ENCODE measurements around the gene SEMA7A.

Gene SEMA7A

DNA sequence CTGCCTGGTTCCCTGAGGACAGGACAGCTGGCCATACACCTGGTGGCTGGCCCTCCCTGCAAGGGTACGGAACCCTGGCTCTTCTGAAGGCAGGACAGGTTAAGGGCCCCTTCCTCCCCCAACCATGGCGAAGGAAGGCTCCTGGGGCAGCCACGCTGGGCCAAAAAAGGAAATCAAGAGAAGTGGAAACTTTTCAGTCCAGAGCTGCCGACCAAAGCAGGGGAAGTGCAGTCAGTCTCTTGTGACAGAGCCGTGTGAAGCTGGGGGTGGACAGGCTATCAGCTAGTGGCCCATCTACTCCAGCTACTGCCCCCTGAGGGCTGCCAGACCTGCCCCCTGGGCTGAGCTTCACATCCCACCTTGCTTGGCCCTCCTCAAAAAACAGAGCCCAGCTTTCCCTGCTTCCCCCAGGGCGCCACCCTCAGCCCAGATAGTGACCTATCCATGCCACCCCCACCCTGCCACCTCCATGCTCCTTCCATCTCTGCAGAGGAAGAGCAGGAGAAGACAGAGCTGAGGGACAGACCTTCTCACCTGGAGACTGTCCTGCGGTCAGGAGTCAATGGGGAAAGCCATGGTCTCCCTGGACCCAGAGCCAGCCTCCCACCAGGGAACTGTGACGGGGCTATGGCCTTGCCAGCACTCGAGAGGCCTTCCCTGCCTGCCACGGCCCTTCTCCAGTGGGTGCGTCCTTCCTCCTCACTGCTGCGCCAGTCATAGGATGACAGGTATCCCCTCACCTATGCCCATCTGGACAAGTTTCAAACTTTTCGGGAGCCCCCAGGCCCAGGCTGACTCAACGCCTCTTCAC, 4.6 kb downstream of the SEMA7A start:
- DNase-seq = no peak

DNA sequence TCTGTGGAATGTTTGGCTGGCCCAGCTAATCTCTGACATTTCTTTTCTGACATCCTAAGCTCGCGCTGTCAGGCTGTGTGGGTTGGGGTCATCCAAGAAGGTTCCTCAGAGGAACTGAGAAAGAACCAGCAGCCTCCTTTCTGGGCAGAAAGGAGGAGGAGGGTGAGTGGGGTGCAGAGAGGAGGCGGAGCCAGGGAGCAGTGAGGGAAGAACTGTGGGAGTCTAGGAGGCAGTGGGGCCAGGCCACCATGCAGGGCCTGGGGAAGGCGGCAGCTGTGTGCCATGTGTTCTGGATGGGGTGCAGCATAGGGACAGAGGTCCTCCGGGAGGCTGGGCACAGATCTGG, 5.3 kb downstream of the SEMA7A start:
- DNase-seq = no peak

DNA sequence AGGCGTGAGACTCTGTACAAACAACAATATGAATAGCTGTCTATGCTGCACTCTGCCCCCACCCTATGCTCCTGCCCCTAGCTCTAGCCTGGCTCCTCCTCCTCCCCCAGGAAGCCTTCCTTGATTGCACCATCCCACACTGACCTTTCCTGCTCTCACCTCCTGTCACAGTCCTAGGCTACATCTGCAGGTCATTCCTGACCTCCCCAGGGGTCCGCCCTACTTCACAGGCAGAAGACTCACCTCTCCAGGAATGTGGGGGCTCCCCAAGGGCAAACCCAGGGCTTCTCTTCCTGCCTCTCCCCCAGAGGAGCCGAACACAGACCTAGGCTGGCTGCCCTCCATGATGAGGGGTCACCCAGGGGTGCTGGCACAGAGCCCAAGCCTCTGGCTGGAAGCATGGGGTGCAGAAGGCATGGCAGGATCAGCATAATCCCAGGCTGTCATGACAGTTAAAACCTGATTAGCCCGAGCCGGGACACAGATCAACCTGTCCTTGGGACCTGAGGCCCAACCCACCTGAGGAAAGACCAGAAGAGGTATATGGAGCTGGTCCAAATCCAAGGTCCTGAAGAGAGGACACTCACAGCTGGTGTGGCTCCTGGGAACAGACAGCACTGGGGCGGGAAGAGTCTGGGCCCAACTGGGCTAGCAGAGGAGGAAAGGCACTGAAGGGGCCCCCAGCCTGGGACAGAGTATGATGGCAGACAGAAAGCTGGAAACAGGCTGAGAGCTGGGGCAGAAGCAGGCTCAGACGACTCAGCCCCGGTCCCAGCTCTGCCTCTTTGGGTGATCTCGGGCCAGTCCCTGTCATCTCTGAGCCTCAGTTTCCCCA, 5.9 kb downstream of the SEMA7A start:
- no peak for DNase-seq

DNA sequence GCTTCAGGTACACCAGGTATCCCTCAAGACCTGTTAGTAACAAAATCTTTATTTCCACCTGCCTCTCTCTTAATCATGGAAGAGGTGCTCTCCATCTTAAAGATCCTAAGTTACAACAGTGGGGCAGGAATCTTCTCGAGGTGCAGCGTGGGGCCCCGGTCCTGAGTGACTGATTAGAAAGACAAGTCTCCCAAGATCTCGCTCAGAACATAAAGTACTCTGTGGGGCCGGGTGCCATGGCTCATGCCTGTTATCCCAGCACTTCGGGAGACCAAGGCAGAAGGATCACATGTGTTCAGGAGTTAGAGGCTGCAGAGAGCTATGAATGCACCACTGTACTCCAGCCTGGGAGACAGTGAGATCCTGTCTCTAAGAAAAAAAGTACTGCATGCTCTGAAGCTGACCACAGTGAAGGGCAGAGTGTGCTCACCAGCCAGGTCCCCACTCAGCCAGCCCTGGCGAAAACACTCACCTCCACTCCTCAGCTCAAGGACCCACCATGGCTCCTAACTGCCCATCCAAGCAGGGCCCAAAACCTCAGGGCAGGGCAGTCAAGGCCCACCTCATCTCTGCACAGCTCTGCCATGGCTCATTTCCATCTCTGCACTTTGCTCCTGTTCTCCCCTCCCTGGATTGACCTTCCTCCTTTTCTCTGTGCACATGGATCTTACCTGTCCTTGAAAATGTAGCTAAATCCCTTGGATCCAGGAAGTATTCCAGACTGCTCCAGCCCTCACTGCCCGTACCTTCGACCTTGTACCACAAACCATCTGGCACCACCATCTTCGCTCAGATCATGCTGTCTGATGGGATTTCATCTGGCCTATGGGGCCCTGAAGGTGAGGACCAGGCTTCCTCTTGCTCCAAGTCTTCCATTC, 7.1 kb downstream of the SEMA7A start:
- no peak for DNase-seq

DNA sequence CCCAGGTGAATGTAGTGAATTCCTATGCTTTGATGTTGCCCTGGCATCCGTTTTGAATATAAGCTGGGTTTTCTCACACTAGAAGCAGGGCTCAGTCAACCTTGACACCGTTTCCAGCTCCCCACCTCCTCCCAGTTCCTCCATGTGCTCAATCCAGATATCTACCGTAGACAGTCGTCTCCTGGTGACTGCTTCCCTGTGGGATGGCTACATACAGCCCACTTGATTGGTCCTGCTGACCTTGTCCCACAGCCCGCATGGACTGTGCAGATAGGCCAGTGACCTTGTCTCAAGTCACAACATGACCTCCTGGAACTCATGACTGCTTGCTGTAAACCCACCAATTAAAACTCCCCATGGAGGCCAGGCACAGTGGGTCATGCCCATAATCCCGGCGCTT, 8.1 kb downstream of the SEMA7A start:
- no peak for DNase-seq

DNA sequence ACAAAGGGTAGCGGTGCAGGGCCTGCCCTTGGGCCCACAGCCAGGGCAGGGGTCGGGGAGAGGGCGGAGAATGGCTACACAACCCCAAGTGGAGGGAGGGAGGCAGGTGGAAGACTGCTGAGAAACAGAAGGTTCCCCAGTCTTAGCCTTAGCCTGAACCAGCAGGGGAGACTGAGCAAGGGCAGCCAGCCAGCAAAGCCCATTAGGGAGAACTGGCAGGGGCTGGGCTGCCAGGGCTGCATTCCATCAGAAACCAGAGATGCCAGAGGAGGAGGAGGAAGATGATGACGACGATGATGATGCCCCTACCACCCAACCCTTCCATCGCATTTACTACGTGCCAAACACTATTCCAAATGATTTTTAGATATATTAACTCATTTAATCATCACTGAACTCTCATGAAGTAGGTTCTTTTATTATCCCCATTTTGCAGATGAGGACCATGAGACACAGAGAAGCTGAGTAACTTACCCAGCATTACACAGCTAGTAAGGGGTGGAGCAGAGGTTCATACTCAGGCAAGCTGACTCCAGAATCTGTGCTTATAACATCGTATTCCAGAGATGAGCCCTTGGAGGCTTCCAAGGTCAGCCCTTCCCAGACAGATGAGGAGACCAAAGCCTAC, 8.7 kb downstream of the SEMA7A start:
- no peak for DNase-seq

DNA sequence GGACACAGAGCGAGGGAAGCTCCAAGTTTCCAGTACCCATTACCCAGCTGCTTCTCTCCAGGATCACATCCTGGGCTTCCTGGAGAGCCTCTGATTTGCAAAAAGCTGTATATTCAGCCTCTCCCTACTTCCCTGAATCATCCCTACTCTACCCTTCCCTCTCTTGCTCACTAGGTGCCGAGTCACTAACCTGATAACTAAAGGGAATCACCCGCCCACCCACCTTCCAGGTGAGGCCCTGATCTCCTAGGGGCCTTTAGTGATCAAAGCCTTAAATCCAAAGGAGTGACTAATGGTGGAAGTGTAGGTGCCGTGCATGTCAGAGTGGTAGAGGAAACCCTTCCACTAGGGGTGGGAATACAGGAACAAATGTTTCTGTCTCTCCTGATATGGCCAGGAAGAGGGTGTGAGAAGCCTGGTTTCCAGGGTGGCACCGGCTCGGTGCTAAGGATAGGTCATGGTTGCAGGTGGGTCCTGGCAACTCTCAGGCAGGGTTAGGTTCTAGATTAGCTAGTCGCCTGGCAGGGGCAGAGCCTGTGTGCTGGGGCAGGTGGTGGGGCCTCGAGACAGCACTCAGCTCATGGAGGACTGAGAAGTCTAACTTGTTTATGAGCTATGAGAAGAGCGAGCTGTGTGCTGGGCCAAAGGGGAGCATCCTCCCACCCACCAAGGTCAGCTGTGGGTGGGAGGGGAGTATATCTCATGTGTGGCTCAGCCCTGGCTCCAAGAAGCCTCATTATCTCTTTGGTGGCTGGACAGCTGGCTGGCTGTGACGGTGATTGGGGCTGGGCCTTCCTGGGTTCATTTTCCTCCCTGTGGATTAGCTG, 10.1 kb downstream of the SEMA7A start:
- no peak for DNase-seq

DNA sequence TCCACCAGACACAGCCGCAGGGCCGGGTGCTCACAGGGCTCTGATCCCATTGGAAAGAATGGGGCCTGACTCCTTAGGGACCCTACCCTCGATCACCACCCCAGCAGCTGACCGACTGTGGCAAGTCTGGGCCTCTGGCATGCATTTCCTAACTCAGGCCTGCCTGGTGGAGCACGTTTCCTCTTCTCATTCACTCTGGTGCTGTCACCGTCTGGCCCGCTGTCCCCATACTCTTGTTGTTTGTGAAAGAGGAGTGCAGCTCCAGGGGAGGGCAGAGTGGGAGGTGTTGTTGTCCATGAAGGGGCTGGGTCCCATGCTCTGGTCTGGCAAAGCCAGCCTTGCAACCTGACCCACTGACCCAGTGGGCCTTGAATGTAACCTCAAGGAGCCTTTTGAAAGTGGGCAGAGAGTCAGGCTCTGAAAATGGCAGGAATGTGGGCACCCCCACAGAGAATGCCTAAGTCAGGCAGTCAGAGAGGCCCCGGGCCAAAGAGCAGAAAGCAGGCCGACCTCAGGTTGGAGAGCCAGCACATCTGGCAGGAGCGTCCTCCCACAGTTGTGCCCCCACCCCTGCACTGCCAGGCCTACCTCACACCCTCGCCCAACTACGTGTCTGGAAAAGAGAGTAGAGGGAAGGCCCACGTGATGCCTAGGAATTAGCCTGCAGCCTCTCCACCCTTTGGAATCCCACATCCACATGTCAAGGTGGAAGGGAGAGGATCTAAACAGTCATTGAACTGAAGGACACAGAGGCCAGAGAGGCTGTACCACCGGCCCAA, 10.9 kb downstream of the SEMA7A start:
- no peak for DNase-seq

DNA sequence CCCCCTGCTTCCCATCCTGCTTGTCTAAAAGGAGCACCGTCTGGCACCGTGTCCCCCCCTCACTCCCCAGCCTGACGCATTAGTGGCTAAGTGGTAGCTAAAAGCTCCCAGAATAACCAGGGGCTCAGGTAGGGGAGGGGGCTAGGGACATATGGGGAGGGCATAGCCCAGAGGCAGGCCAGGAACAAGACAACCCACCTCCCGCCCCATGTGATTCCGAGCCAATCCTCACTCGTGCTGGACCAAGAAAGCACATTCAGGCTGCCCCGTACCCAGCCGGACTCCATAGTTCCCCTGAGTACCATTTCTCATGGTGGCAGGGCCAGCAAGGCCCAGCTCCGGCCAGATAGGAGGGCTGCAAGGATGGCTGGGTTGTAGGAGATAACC, 11.5 kb downstream of the SEMA7A start:
- no peak for DNase-seq

DNA sequence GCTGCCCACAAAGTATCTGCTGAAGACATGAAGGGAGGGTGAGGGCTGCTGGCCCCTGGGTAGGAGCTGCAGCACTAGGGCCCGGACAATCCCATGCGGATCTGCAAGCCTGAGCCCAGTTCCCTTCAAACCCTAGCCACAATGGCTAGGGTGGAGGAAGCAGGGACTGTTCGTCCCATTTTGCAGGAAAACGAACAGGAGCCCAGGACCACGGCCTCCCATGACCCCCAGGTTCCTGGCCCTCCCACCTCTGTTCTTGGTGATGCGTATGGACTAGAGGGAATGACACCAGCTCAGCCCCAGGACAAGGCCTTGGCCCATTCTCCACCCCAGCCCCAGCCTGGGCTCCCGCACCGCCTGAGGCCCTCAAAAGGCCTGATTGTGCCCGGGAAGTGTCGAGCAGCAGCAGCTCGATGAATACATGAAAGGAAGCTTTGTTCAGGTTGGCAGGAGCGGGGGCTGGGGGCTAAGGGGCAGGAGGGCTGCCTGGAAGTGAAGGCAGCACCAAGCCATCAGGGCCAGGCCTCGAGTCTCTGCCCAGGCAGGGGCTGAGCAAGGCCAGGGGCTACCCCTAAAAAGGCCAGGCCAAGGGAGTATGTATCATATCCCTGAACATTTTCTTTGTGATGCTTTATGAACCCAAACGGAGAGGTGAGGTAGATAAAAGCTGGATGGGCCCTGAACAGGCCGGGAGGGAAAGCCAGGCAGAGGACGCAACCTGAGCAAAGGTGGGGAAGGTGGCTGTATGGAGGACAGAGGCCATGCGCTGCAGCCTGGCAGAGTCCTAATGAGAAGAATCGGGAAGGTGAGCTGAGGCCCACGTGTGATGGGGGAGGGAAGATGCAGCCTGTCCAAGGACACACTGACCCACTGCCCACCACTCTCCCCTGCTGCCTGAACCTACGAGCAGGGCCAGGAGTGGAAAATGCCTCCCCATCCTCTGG, 12.2 kb downstream of the SEMA7A start:
- no peak for DNase-seq

DNA sequence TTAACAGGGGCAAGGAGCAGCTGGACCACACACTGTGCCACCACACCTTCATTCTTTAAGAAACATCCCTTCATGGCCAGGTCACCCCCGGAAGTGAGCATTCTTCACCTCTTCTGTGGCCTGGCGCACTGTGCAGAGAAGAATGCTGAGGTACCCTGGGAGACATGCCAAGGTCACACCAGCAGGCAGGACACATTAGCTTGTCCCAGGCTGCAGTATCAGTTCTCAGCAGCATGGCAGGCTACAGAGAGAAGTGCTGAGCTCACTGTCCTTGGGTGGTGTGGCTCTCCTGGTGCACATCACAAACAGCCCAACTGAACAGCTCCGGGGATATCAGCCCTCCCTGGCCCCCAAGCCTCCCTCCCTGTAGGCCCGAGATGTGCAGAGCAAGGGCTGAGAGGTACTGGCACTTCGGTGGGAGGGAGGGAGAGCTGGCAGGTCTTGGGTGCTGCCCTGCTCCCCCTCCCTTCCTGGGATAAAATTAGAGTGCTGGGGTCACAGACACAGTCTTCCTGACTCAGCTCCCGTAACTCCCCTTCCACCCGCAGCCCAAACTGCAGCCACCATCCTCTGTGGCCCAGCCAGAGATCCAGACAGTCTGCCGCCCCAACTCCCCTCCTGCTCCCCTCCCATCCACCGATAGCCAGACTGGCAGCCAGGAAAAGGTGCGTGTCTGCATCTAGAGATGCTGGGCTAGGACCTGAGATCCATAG, 13.4 kb downstream of the SEMA7A start:
- DNase-seq = no peak

DNA sequence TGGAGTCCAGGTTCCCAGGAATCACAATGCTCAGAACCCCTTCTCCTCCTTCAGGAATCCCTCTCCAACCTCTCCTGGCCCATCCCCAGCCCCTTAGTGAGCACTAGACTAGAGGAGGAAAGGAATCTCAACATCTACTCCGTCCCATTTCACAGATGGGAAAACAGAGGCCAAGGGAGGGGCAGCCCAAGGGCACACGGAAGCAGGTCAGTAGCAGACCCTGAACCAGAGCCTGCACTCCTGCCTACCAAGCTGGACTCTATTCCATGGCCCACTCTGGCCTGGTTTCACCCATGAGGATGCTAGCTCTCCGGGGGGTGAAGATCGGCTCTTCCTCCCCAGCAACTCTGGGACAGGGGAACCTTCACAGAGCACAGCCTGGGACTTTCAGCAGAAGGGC, 14.3 kb downstream of the SEMA7A start:
- no peak for DNase-seq

DNA sequence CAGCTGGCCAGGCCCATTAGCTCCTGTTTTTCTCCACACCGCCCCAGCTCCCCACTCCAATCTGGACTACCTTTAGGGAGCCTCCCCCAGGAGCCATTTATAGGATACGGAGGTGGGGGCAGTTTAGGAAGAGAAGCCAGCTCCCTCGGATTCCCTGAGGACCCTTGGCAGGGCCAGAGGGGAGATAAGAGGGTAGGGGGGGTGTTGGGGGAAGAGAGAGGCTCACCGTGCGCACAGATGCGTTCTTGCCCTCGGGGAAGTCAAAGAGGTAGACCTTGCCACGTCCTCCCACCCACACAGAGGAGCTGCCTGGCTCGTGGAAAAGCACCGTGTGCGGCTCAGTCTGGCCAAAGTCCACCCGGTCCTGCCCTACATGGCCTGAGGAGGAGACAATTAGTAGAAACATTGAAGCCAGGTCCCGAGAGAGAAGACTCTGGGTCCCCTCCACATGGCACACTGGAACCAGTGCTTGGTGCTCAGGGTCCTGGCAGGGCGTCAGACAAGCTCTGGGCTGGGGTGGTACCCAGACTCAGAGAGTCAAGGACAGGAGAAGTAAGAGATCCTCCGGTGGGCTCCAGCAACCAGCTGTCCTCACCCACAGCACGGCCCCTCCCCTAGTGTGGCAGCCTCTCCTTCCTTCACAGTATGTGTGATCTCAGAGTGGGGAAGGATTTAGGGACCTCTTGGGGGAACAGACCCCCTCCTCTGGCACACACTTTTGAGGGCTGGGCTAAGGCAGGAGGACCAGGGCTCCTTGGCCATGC, 15.0 kb downstream of the SEMA7A start:
- DNase-seq = no peak

DNA sequence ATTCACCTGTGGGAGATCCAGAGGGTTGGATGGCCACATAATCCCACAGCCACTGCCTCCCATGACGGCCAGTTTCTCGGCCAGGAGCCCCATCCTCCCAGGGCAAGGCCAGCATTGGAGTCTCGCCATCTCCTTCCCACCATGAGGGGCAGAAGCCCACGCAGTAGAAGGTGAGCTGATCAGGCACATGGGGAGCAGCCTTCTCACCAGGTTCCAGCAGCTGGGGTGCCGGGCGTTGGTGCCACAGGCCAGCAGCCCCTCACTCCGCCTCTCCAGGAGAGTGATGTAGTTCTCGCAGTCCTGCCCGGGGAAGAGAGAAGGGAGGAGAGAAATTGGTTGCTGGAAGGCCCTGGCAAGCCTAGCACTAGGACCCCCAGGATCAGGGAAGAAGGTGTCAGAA, 16.1 kb downstream of the SEMA7A start:
- no peak for DNase-seq

DNA sequence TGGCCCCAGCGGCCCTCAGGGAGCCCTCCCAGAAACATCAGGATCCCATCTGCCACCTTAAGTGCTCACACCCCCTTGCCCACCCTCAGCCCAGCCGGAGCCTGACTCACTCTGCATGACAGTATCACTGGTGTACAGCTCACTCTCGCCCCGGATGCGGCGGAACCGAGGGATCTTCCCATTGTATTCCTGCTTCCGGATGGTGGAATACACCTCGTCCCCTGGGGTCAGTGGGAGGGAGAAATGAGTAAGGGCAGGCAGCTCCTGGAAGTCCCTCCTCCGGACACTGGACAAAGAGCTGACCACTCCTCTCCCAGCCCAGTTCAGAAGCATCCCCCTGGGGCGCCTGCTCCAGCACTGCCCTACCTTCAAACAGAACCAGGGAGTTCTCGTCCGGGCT, 16.5 kb downstream of the SEMA7A start:
- no peak for DNase-seq

DNA sequence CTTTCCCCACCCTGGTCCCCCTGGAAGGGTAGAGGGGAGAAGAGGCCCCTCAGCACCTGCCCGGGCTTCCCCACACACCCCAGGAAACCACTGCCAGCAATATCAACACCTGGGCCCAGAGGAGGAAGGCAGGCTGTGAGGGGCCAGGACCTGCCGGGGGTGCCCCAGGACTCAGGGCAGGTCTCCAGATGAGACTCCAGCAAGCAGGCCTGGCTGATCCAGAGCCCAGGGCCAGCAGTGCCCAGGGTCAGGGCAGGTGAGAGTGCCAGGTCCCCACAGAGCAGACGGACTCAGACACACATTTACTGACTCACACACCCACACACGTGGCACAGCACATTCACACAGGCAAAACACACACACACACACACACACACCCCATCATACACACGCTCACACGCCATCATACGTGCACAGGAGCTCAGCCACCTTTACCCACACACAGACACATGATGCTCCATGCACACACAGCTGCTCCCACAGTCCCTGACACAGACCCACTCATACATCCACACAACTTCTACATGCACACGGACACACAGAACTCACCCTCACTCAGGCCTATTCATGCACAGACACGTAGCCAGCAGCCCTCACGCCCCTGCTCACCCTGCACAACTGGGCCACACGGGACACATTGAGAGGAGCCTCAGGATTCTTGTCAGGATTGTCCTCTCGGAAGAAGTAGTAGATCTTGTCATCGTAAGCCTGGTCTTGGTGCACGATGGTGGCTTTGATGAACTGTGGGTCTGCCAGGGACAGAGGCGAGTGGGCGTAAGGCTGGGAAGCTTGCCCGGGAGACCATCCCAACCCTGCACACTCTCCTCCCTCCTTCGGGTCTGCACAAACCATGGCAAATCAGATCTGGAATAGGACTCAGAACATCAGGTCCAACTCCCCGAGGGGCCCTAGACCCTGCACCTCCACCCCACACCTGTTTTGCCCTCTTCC, 17.5 kb downstream of the SEMA7A start:
- no peak for DNase-seq

DNA sequence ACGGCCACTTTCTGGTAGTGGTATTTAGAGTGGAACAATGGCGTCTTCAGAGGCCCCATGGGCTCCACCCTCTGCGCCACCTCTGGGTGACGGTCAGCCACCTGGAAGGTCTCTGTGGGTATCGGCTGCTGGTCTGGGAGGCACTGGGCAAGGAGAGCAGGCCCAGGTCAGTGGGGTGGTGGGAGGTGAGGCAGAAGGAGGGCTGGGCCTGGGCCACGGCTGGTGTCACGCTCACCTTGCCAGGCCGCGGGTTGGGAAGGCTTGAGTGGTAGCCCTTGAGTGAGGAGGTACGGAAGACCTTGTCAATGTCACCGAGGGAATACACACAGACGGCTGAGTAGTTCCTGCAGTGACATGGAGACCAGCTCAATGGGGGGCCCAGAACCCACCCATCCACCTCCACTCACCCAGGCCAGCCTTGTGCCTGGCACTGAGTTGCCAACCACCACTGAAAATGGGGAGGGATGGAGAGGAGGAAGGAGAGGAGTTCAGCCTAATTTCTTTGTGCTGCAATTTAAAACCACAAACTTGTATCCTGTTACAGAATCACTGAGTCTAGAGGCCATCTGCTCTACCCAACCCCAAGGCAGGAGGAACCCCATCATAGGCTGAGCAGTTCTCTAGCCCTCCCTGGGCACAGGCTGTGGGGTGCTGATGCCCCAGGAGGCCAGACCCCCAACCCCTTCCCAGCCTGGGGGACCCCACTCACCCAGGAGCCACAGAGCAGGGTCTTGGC, 19.0 kb downstream of the SEMA7A start:
- no peak for DNase-seq

All from SHP77 treated with DMSO at 0.1 percent for 48 hours (cell line).